Esophagus squamous epithelium (tissue), 5 donors: Measurements from ENCODE around the gene UPF1. TPM values are rescaled to one million over a fixed set of nuclear protein-coding genes. Genes with fewer than 3 reads are reported as not detected.

Source experiments
- DNase-seq: peaks from one replicate; lab custom pipeline; 2025; lab: John Stamatoyannopoulos, UW
- H3K27ac ChIP-seq, 4 donors: fragments of 200-600 bp; sonication (generic); one replicate each; pipeline ENCODE4 v1.5.1; 2016 to 2019; ENCODE audit warnings: mild to moderate bottlenecking in 1 of 4
- H3K27me3 ChIP-seq, 4 donors: fragments of 200-600 bp; sonication (generic); 1 replicate in 3 of 4; 2 replicates in 1 of 4; pipeline versions ENCODE4 v1.5.1 to v1.6.0; 2017 to 2021; ENCODE audit warnings: antibody characterized with exemption in 1 of 4
- H3K36me3 ChIP-seq, 3 donors: fragments of 200-600 bp; sonication (generic); one replicate each; pipeline ENCODE4 v1.5.1; 2016 to 2019
- H3K4me1 ChIP-seq, 3 donors: fragments of 200-600 bp; sonication (generic); one replicate each; pipeline ENCODE4 v1.5.1; 2017 to 2019
- H3K4me3 ChIP-seq, 4 donors: fragments of 200-600 bp; sonication (generic); 1 replicate in 3 of 4; 2 replicates in 1 of 4; pipeline ENCODE4 v1.5.1; 2016 to 2019; ENCODE audit warnings: mild to moderate bottlenecking in 2 of 4, moderate library complexity in 1 of 4
- H3K9me3 ChIP-seq, 3 donors: fragments of 200-600 bp; sonication (generic); one replicate each; pipeline ENCODE4 v1.5.1; 2016 to 2019
- CTCF ChIP-seq, 6 experiments: fragments of 450-650 bp in 4 of 6; fragments of 200-600 bp in 2 of 6; sonication (generic) in 2 of 6; IDR thresholded peaks; one replicate each; pipeline ENCODE4 v1.5.1; 2016 to 2019; ENCODE audit warnings: antibody characterized with exemption in 6 of 6, mild to moderate bottlenecking in 4 of 6, moderate library complexity in 4 of 6
- POLR2A ChIP-seq, 4 donors: fragments of 450-650 bp; IDR thresholded peaks; one replicate each; pipeline ENCODE4 v1.6.1; 2017; ENCODE audit warnings: antibody characterized with exemption in 4 of 4, mild to moderate bottlenecking in 4 of 4, moderate library complexity in 3 of 4
- WGBS, 2 donors: methylation state at CpG; one replicate each; pipeline ENCODE4 v1.1.5; 2018; 5-methylcytosine and 5-hydroxymethylcytosine counted together
- intact Hi-C: fragments of 100-400 bp; cut with DNase I; formaldehyde crosslinking; loops from one replicate; pipeline ENCODE4 v1.15.0; 2022
- total RNA-seq, 4 donors: library from RNA; depleted of rRNA; stranded (reverse); fragments of >200 nt; gene quantifications; one replicate each; pipeline ENCODE4 v1.1.0, GENCODE V29; 2016
- donor health status: DM: yes; HTN: yes; CAD: no.

The UPF1 gene
- total RNA-seq, 4 donors from 2014 or later = 31.6 to 69.7 (median 55.6) TPM

DNA sequence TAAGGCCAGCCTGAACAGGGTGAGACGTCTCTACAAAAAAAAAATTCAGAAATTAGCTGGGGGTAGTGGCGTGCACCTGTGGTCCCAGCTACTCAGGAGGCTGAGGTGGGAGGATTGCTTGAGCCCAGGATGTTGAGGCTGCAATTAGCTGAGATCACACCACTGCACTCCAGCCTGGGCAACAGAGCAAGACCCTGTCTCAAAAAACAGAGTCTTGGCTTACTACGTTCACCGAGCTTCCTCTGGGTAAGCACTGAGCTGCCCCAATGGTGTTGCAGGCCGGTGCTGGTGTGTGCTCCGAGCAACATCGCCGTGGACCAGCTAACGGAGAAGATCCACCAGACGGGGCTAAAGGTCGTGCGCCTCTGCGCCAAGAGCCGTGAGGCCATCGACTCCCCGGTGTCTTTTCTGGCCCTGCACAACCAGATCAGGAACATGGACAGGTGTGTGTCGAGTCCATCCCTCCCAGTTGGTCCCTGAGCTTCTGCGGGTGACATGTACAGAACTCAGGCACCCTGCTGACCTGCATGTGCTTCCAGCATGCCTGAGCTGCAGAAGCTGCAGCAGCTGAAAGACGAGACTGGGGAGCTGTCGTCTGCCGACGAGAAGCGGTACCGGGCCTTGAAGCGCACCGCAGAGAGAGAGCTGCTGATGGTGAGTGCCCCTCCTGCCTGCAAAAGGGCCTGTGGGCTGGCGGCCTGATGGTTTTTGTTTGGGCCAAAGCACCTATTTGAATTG is 24.1 kb downstream of the UPF1 start:
- WGBS, 2 donors = 91 to 96% methylated on average over 8 to 14 of the region's 27 CpGs
- DNase-seq = no peak
- intact Hi-C loops = no loop called here
- TF ChIP-seq CTCF (IDR thresholded peaks at IDR 0.05) = no peak
- no peak for TF ChIP-seq POLR2A (IDR thresholded peaks at IDR 0.05)
- Histone ChIP-seq H3K4me3 (no peak overlapping the region), H3K4me1 (peaks cover 0 to 16% (median 3%) of the 10 kb centered on the region in 3 donors), H3K36me3 (peaks cover 71 to 100% (median 89%) of the 10 kb centered on the region in 3 donors), H3K27ac (no peak overlapping the region), H3K9me3 (no peaks in the 10 kb centered on the region), H3K27me3 (no peaks in the 10 kb centered on the region)

- intact Hi-C loops = no loop called here
- no peaks in the 10 kb centered on the region for H3K27me3 ChIP-seq
- TF ChIP-seq POLR2A (IDR thresholded peaks at IDR 0.05) = no peak
- peak in 2 of 6 experiments; percentile 17 to 36 for TF ChIP-seq CTCF (IDR thresholded peaks at IDR 0.05)
- WGBS, 2 donors = 78 to 88% methylated on average over 10 to 13 of the region's 22 CpGs
- H3K4me3 ChIP-seq = no peak overlapping the region
- H3K36me3 ChIP-seq = peaks cover 77 to 100% (median 93%) of the 10 kb centered on the region in 3 donors
- no peaks in the 10 kb centered on the region for H3K9me3 ChIP-seq
- H3K27ac ChIP-seq = no peak overlapping the region
- no peak for DNase-seq
- peaks cover 0 to 11% (median 0%) of the 10 kb centered on the region in 3 donors for H3K4me1 ChIP-seq
Measured at GRCh38 chr19:18856385-18857126, 24.8 kb downstream of the UPF1 start.

DNA sequence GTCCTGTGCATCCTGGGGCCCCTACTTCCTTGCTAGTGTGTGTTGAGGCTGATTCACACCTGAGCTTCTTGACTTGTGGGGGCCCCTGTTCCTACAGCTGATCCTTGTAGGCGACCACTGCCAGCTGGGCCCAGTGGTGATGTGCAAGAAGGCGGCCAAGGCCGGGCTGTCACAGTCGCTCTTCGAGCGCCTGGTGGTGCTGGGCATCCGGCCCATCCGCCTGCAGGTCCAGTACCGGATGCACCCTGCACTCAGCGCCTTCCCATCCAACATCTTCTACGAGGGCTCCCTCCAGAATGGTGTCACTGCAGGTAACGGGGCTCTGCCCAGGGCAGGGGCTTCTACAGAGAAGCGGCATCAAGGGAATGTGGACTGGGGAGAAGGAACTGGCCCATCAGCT is 25.5 kb downstream of the UPF1 start:
- H3K4me3 ChIP-seq = no peak overlapping the region
- intact Hi-C loops = no loop called here
- no peak for DNase-seq
- no peaks in the 10 kb centered on the region for H3K27me3 ChIP-seq
- WGBS, 2 donors = 90% methylated on average over 6 of the region's 13 CpGs; no CpG with 5 or more reads in 1 of the 2 donors
- H3K27ac ChIP-seq = no peak overlapping the region
- H3K9me3 ChIP-seq = no peaks in the 10 kb centered on the region
- peaks cover 0 to 11% (median 0%) of the 10 kb centered on the region in 3 donors for H3K4me1 ChIP-seq
- no peak for TF ChIP-seq POLR2A (IDR thresholded peaks at IDR 0.05)
- TF ChIP-seq CTCF (IDR thresholded peaks at IDR 0.05) = no peak
- peaks cover 77 to 100% (median 93%) of the 10 kb centered on the region in 3 donors for H3K36me3 ChIP-seq

DNA sequence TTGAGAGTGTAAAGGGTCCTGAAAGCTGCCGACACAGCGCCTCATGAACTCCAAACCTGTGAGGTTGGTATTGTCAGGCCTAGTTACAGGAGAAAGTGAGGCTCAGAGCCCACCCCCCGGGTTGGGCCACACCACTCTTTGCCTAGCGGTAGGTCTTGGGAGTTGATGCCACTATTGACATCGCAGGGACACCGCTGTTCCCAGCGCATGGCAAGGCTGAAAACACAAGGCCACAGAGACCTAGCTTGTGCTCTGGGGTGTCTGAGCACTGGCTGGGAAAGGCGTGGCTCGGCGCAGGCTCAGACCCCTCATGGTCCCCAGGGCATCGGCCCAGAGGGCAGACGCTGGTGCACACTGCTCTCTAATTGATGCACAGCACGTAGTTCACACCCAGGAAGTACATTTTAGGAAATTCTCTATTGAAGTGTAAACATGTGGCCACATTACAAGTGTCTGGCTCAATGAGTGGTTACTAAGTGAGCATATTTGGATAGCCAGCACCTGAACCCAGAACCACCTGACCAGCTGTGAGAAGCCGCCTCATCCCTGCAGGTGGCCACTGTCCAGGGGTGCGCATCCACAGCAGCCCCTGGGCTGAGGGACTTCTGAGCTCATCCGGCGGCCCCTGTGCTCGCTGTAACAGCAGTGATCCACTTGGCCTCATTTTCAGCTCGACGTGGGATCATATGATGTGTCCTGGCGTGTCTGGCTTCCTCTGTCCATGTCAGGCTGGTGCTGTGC is 27.3 kb downstream of the UPF1 start:
- DNase-seq = no peak
- Histone ChIP-seq H3K4me1 (peaks cover 0 to 11% (median 0%) of the 10 kb centered on the region in 3 donors), H3K9me3 (no peaks in the 10 kb centered on the region), H3K27me3 (no peaks in the 10 kb centered on the region), H3K4me3 (no peak overlapping the region), H3K27ac (no peak overlapping the region), H3K36me3 (peaks cover 87 to 100% (median 93%) of the 10 kb centered on the region in 3 donors)
- 82 to 87% methylated on average over 3 to 15 of the region's 21 CpGs for WGBS, 2 donors
- intact Hi-C loops = no loop called here
- TF ChIP-seq CTCF (IDR thresholded peaks at IDR 0.05) (no peak), POLR2A (IDR thresholded peaks at IDR 0.05) (no peak)
